T47D (cell line): ENCODE measurements around the gene MAL.

Experiments used
- DNase-seq, 2 experiments: peaks; one replicate each; pipeline versions ENCODE4 v3.0.0 to v3.0.0-alpha.2; 2011 to 2012; ENCODE audit warnings: low read depth in 1 of 2, low spot score in 1 of 2
- JUND ChIP-seq: IDR thresholded peaks from 2 replicates; pipeline ENCODE4 v1.6.1; 2012; ENCODE audit warnings: low read depth
- in situ Hi-C: cut with HindIII; loops from 2 replicates; pipeline ENCODE4 v1.10.0; 2016; ENCODE audit warnings: low sequenced_read_pairs, low pct_unique_long_range_greater_than_20kb

MAL gene

GRCh38 chr2:95014126-95014708 is 11.3 kb upstream of the MAL start:
- DNase-seq: no peak
- no peak for TF ChIP-seq JUND
- in situ Hi-C loops: no loop called here

GRCh38 chr2:95015261-95015912 is 10.1 kb upstream of the MAL start:
- in situ Hi-C loops: no loop called here
- DNase-seq: no peak
- TF ChIP-seq JUND: no peak

- no peak for DNase-seq
- TF ChIP-seq JUND: no peak
- in situ Hi-C loops: no loop called here
These were observed 8.9 kb upstream of the MAL start for GRCh38 chr2:95016616-95017015.

GRCh38 chr2:95017071-95017501 is 8.4 kb upstream of the MAL start:
- DNase-seq: peak in 1 of 2 experiments; percentile 63

GRCh38 chr2:95017836-95018235 is 7.7 kb upstream of the MAL start:
- in situ Hi-C loops: no loop called here

More at GRCh38 chr2:95017071-95017501, 8.4 kb upstream of the MAL start:
- TF ChIP-seq JUND: no peak
- in situ Hi-C loops: no loop called here

GRCh38 chr2:95018301-95018700 is 7.2 kb upstream of the MAL start:
- no peak for DNase-seq
- in situ Hi-C loops: no loop called here
- TF ChIP-seq JUND: no peak

More at GRCh38 chr2:95017836-95018235, 7.7 kb upstream of the MAL start:
- DNase-seq: no peak
- TF ChIP-seq JUND: no peak

- DNase-seq: peak in 1 of 2 experiments; percentile 29
- TF ChIP-seq JUND: no peak
- in situ Hi-C loops: no loop called here
These were observed 6.5 kb upstream of the MAL start for GRCh38 chr2:95018861-95019550.

- DNase-seq: peak in 1 of 2 experiments; percentile 42
- in situ Hi-C loops: no loop called here
- no peak for TF ChIP-seq JUND
These were observed 5.9 kb upstream of the MAL start for GRCh38 chr2:95019572-95019971.

GRCh38 chr2:95020275-95021022 is 5.1 kb upstream of the MAL start:
- in situ Hi-C loops: no loop called here
- DNase-seq: peak; percentile 53 to 92
- no peak for TF ChIP-seq JUND

- in situ Hi-C loops: no loop called here
- TF ChIP-seq JUND: no peak
- peak; percentile 62 to 85 for DNase-seq
These were observed 4.5 kb upstream of the MAL start for GRCh38 chr2:95021023-95021416.

GRCh38 chr2:95021847-95022246 is 3.7 kb upstream of the MAL start:
- DNase-seq: no peak
- TF ChIP-seq JUND: no peak
- in situ Hi-C loops: no loop called here

- no peak for TF ChIP-seq JUND
- in situ Hi-C loops: no loop called here
- DNase-seq: peak; percentile 51 to 79
These were observed 2.9 kb upstream of the MAL start for GRCh38 chr2:95022309-95023221.
